ENCODE measurements around the gene PHACTR1.
"Not testable (repeated sequence)": the region's sequence is repeated elsewhere in the genome, so short reads cannot be mapped to it uniquely, and the experiment has no call there.

The PHACTR1 gene

GRCh38 chr6:13239530-13240455 lies 523.2 kb downstream of the PHACTR1 start:
- Histone ChIP-seq H3K36me3 (ENCODE audit: insufficient read depth, low read length) (no peaks in the 10 kb centered on the region), H3K4me3 (ENCODE audit: low read length) (no peak overlapping the region), H3K4me1 (ENCODE audit: insufficient read depth, low read length) (peaks cover 4% of the 10 kb centered on the region), H3K27me3 (ENCODE audit: insufficient read depth, low read length) (no peaks in the 10 kb centered on the region), H2AFZ (ENCODE audit: low read depth, low read length) (no peak overlapping the region), H3K9me3 (ENCODE audit: low read length) (no peaks in the 10 kb centered on the region)

- Histone ChIP-seq H3K9me3 (ENCODE audit: low read length) (no peaks in the 10 kb centered on the region), H3K4me3 (ENCODE audit: low read length) (no peak overlapping the region), H2AFZ (ENCODE audit: low read depth, low read length) (no peak overlapping the region), H3K27me3 (ENCODE audit: insufficient read depth, low read length) (no peaks in the 10 kb centered on the region), H3K36me3 (ENCODE audit: insufficient read depth, low read length) (no peaks in the 10 kb centered on the region), H3K4me1 (ENCODE audit: insufficient read depth, low read length) (peaks cover 4% of the 10 kb centered on the region)
Measured at GRCh38 chr6:13241364-13241763, 524.8 kb downstream of the PHACTR1 start.

- Histone ChIP-seq H3K4me1 (ENCODE audit: insufficient read depth, low read length) (peaks cover 4% of the 10 kb centered on the region), H3K36me3 (ENCODE audit: insufficient read depth, low read length) (no peaks in the 10 kb centered on the region), H2AFZ (ENCODE audit: low read depth, low read length) (no peak overlapping the region), H3K9me3 (ENCODE audit: low read length) (no peaks in the 10 kb centered on the region), H3K4me3 (ENCODE audit: low read length) (no peak overlapping the region), H3K27me3 (ENCODE audit: insufficient read depth, low read length) (no peaks in the 10 kb centered on the region)
Measured at GRCh38 chr6:13242178-13242577, 525.6 kb downstream of the PHACTR1 start.

GRCh38 chr6:13242590-13242989 lies 526.0 kb downstream of the PHACTR1 start:
- Histone ChIP-seq H3K9me3 (ENCODE audit: low read length) (no peaks in the 10 kb centered on the region), H3K27me3 (ENCODE audit: insufficient read depth, low read length) (no peaks in the 10 kb centered on the region), H2AFZ (ENCODE audit: low read depth, low read length) (no peak overlapping the region), H3K36me3 (ENCODE audit: insufficient read depth, low read length) (no peaks in the 10 kb centered on the region), H3K4me3 (ENCODE audit: low read length) (no peak overlapping the region), H3K4me1 (ENCODE audit: insufficient read depth, low read length) (peaks cover 4% of the 10 kb centered on the region)

- Histone ChIP-seq H3K36me3 (ENCODE audit: insufficient read depth, low read length) (no peaks in the 10 kb centered on the region), H3K9me3 (ENCODE audit: low read length) (no peaks in the 10 kb centered on the region), H3K27me3 (ENCODE audit: insufficient read depth, low read length) (no peaks in the 10 kb centered on the region), H2AFZ (ENCODE audit: low read depth, low read length) (no peak overlapping the region), H3K4me3 (ENCODE audit: low read length) (no peak overlapping the region), H3K4me1 (ENCODE audit: insufficient read depth, low read length) (peaks cover 7% of the 10 kb centered on the region)
Measured at GRCh38 chr6:13243033-13243432, 526.5 kb downstream of the PHACTR1 start.

- H3K9me3 ChIP-seq (ENCODE audit: low read length); H3K4me1 ChIP-seq (ENCODE audit: insufficient read depth, low read length); H3K36me3 ChIP-seq (ENCODE audit: insufficient read depth, low read length); H3K27me3 ChIP-seq (ENCODE audit: insufficient read depth, low read length); H3K4me3 ChIP-seq (ENCODE audit: low read length); H2AFZ ChIP-seq (ENCODE audit: low read depth, low read length): not testable (repeated sequence)
Measured at GRCh38 chr6:13243745-13244144, 527.2 kb downstream of the PHACTR1 start.

- Histone ChIP-seq H3K9me3 (ENCODE audit: low read length) (no peaks in the 10 kb centered on the region), H3K36me3 (ENCODE audit: insufficient read depth, low read length) (no peaks in the 10 kb centered on the region), H3K4me3 (ENCODE audit: low read length) (no peak overlapping the region), H2AFZ (ENCODE audit: low read depth, low read length) (no peak overlapping the region), H3K27me3 (ENCODE audit: insufficient read depth, low read length) (no peaks in the 10 kb centered on the region), H3K4me1 (ENCODE audit: insufficient read depth, low read length) (peaks cover 6% of the 10 kb centered on the region)
Measured at GRCh38 chr6:13247627-13248026, 531.1 kb downstream of the PHACTR1 start.

- Histone ChIP-seq H3K9me3 (ENCODE audit: low read length) (no peaks in the 10 kb centered on the region), H3K27me3 (ENCODE audit: insufficient read depth, low read length) (no peaks in the 10 kb centered on the region), H3K36me3 (ENCODE audit: insufficient read depth, low read length) (no peaks in the 10 kb centered on the region), H3K4me3 (ENCODE audit: low read length) (no peak overlapping the region), H2AFZ (ENCODE audit: low read depth, low read length) (no peak overlapping the region), H3K4me1 (ENCODE audit: insufficient read depth, low read length) (peaks cover 6% of the 10 kb centered on the region)
Measured at GRCh38 chr6:13248053-13248452, 531.5 kb downstream of the PHACTR1 start.

GRCh38 chr6:13248584-13248985 lies 532.0 kb downstream of the PHACTR1 start:
- Histone ChIP-seq H2AFZ (ENCODE audit: low read depth, low read length) (no peak overlapping the region), H3K4me1 (ENCODE audit: insufficient read depth, low read length) (peaks cover 6% of the 10 kb centered on the region), H3K4me3 (ENCODE audit: low read length) (no peak overlapping the region), H3K27me3 (ENCODE audit: insufficient read depth, low read length) (no peaks in the 10 kb centered on the region), H3K9me3 (ENCODE audit: low read length) (no peaks in the 10 kb centered on the region), H3K36me3 (ENCODE audit: insufficient read depth, low read length) (no peaks in the 10 kb centered on the region)

- no peaks in the 10 kb centered on the region for H3K9me3 ChIP-seq (ENCODE audit: low read length)
- H3K4me1 ChIP-seq (ENCODE audit: insufficient read depth, low read length) = peaks cover 6% of the 10 kb centered on the region
- no peak overlapping the region for H2AFZ ChIP-seq (ENCODE audit: low read depth, low read length)
- H3K4me3 ChIP-seq (ENCODE audit: low read length) = no peak overlapping the region
- H3K27me3 ChIP-seq (ENCODE audit: insufficient read depth, low read length) = no peaks in the 10 kb centered on the region
- H3K36me3 ChIP-seq (ENCODE audit: insufficient read depth, low read length) = no peaks in the 10 kb centered on the region
Measured at GRCh38 chr6:13248994-13249393, 532.4 kb downstream of the PHACTR1 start.

GRCh38 chr6:13249817-13250216 lies 533.2 kb downstream of the PHACTR1 start:
- Histone ChIP-seq H3K4me1 (ENCODE audit: insufficient read depth, low read length) (peaks cover 6% of the 10 kb centered on the region), H3K27me3 (ENCODE audit: insufficient read depth, low read length) (no peaks in the 10 kb centered on the region), H3K9me3 (ENCODE audit: low read length) (no peaks in the 10 kb centered on the region), H3K36me3 (ENCODE audit: insufficient read depth, low read length) (no peaks in the 10 kb centered on the region), H3K4me3 (ENCODE audit: low read length) (no peak overlapping the region), H2AFZ (ENCODE audit: low read depth, low read length) (no peak overlapping the region)

GRCh38 chr6:13250703-13251102 lies 534.1 kb downstream of the PHACTR1 start:
- H3K27me3 ChIP-seq (ENCODE audit: insufficient read depth, low read length) = no peaks in the 10 kb centered on the region
- no peak overlapping the region for H3K4me3 ChIP-seq (ENCODE audit: low read length)
- H3K9me3 ChIP-seq (ENCODE audit: low read length) = no peaks in the 10 kb centered on the region
- no peak overlapping the region for H2AFZ ChIP-seq (ENCODE audit: low read depth, low read length)
- no peaks in the 10 kb centered on the region for H3K36me3 ChIP-seq (ENCODE audit: insufficient read depth, low read length)
- H3K4me1 ChIP-seq (ENCODE audit: insufficient read depth, low read length) = peaks cover 6% of the 10 kb centered on the region

- no peak overlapping the region for H3K4me3 ChIP-seq (ENCODE audit: low read length)
- no peaks in the 10 kb centered on the region for H3K9me3 ChIP-seq (ENCODE audit: low read length)
- H3K36me3 ChIP-seq (ENCODE audit: insufficient read depth, low read length) = no peaks in the 10 kb centered on the region
- no peaks in the 10 kb centered on the region for H3K27me3 ChIP-seq (ENCODE audit: insufficient read depth, low read length)
- peaks cover 6% of the 10 kb centered on the region for H3K4me1 ChIP-seq (ENCODE audit: insufficient read depth, low read length)
- H2AFZ ChIP-seq (ENCODE audit: low read depth, low read length) = no peak overlapping the region
Measured at GRCh38 chr6:13251242-13251641, 534.7 kb downstream of the PHACTR1 start.

- Histone ChIP-seq H3K4me3 (ENCODE audit: low read length) (no peak overlapping the region), H3K9me3 (ENCODE audit: low read length) (no peaks in the 10 kb centered on the region), H3K27me3 (ENCODE audit: insufficient read depth, low read length) (no peaks in the 10 kb centered on the region), H3K4me1 (ENCODE audit: insufficient read depth, low read length) (peaks cover 5% of the 10 kb centered on the region), H2AFZ (ENCODE audit: low read depth, low read length) (no peak overlapping the region), H3K36me3 (ENCODE audit: insufficient read depth, low read length) (no peaks in the 10 kb centered on the region)
Measured at GRCh38 chr6:13252790-13253189, 536.2 kb downstream of the PHACTR1 start.

Measured in neuron (in vitro differentiated cells).